ENCODE results near the gene F11R. TPM values are rescaled to one million over a fixed set of nuclear protein-coding genes. Genes with fewer than 3 reads are reported as not detected.

Gene F11R
- total and polyA plus RNA-seq, 2 donors (not counting 1 experiment from before 2014, with no cell fraction given) = 0.50 to 0.66 TPM

DNA sequence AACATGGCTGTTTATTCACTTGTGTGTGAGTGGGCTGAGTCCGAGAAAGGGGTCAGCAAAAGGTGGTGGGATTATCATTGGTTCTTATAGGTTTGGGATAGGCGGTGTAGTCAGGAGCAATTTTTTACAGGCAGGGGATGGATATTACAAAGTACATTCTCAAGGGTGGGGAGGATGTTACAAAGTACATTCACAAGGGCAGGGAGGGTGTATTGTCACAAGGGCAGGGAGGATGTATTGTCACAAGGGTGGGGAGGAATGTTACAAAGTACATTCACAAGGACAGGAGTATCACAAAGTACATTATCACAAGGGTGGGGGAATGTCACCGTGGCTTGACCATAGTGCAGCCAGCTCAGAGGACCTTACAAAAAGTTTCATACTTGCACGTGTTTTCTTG lies 35.2 kb downstream of the F11R start:
- TF ChIP-seq, protein P1, sequence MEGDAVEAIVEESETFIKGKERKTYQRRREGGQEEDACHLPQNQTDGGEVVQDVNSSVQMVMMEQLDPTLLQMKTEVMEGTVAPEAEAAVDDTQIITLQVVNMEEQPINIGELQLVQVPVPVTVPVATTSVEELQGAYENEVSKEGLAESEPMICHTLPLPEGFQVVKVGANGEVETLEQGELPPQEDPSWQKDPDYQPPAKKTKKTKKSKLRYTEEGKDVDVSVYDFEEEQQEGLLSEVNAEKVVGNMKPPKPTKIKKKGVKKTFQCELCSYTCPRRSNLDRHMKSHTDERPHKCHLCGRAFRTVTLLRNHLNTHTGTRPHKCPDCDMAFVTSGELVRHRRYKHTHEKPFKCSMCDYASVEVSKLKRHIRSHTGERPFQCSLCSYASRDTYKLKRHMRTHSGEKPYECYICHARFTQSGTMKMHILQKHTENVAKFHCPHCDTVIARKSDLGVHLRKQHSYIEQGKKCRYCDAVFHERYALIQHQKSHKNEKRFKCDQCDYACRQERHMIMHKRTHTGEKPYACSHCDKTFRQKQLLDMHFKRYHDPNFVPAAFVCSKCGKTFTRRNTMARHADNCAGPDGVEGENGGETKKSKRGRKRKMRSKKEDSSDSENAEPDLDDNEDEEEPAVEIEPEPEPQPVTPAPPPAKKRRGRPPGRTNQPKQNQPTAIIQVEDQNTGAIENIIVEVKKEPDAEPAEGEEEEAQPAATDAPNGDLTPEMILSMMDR (conservative IDR thresholded peaks at IDR 0.05 in 1 of 2, IDR thresholded peaks at IDR 0.05 in 1 of 2; ENCODE audit: low read depth in 1 of 2, low read length in 2 of 2) = no peak
- no peak for TF ChIP-seq EZH2 (IDR thresholded peaks at IDR 0.05; ENCODE audit: low read length, missing control alignments)
- no peak for DNase-seq (ENCODE audit: low read depth in 2 of 2)
- Histone ChIP-seq H3K79me2 (ENCODE audit: control insufficient read depth, insufficient read depth, low read length) (no peaks in the 10 kb centered on the region), H3K4me1 (ENCODE audit: control insufficient read depth, extremely low read depth, insufficient read depth, low read length) (no peaks in the 10 kb centered on the region), H4K20me1 (ENCODE audit: control insufficient read depth, extremely low read depth, insufficient read depth, low read length) (no peaks in the 10 kb centered on the region), H3K36me3 (ENCODE audit: control insufficient read depth, insufficient read depth, low read length) (no peaks in the 10 kb centered on the region), H3K27me3 (ENCODE audit: control insufficient read depth, insufficient read depth, low read length) (peaks cover 9% of the 10 kb centered on the region), H2AFZ (ENCODE audit: low read length) (no peak overlapping the region), H3K4me3 (replicated peaks in 1 of 4; ENCODE audit: control extremely low read depth in 1 of 4, insufficient read depth in 1 of 4, low read depth in 3 of 4, low read length in 4 of 4) (no peak overlapping the region), H3K27ac (ENCODE audit: insufficient read depth, low read length) (no peak overlapping the region), H3K4me2 (ENCODE audit: extremely low read depth, insufficient read depth, low read length) (no peak overlapping the region), H3K9ac (ENCODE audit: insufficient read depth, low read length) (no peak overlapping the region), H3K9me3 (ENCODE audit: control insufficient read depth, insufficient read depth, low read depth, low read length) (no peaks in the 10 kb centered on the region)

GRCh38 chr1:160981584-160982411 lies 39.2 kb downstream of the F11R start:
- no peak overlapping the region for H3K27ac ChIP-seq (ENCODE audit: insufficient read depth, low read length)
- H3K9ac ChIP-seq (ENCODE audit: insufficient read depth, low read length) = no peak overlapping the region
- H4K20me1 ChIP-seq (ENCODE audit: control insufficient read depth, extremely low read depth, insufficient read depth, low read length) = no peaks in the 10 kb centered on the region
- peaks cover 7% of the 10 kb centered on the region for H3K27me3 ChIP-seq (ENCODE audit: control insufficient read depth, insufficient read depth, low read length)
- TF ChIP-seq EZH2 (IDR thresholded peaks at IDR 0.05; ENCODE audit: low read length, missing control alignments) = no peak
- TF ChIP-seq, protein P1 (conservative IDR thresholded peaks at IDR 0.05 in 1 of 2, IDR thresholded peaks at IDR 0.05 in 1 of 2; ENCODE audit: low read depth in 1 of 2, low read length in 2 of 2) = no peak
- H2AFZ ChIP-seq (ENCODE audit: low read length) = no peak overlapping the region
- H3K9me3 ChIP-seq (ENCODE audit: control insufficient read depth, insufficient read depth, low read depth, low read length) = no peaks in the 10 kb centered on the region
- H3K79me2 ChIP-seq (ENCODE audit: control insufficient read depth, insufficient read depth, low read length) = no peaks in the 10 kb centered on the region
- H3K4me3 ChIP-seq (replicated peaks in 1 of 4; ENCODE audit: control extremely low read depth in 1 of 4, insufficient read depth in 1 of 4, low read depth in 3 of 4, low read length in 4 of 4) = no peak overlapping the region
- no peaks in the 10 kb centered on the region for H3K36me3 ChIP-seq (ENCODE audit: control insufficient read depth, insufficient read depth, low read length)
- H3K4me2 ChIP-seq (ENCODE audit: extremely low read depth, insufficient read depth, low read length) = no peak overlapping the region
- no peaks in the 10 kb centered on the region for H3K4me1 ChIP-seq (ENCODE audit: control insufficient read depth, extremely low read depth, insufficient read depth, low read length)
- no peak for DNase-seq (ENCODE audit: low read depth in 2 of 2)

DNA sequence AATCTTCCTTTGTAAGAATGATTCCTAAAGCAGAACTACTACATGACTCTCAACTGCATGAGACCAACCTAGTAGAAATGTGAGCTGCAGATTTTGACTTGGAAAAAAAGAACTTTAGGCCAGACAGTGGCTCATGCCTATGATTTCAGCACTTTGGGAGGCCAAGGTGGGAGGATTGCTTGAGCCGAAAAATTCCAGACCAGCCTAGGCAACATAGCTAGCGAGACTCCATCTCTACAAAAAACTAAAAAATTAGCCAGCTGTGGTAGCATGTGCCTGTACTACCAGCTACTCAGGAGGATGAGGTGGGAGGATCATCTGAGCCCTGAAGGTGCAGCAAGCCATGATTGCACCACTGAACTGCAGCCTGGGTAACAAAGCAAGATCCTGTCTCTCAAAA lies 41.7 kb downstream of the F11R start:
- Histone ChIP-seq H3K27ac (ENCODE audit: insufficient read depth, low read length) (no peak overlapping the region), H4K20me1 (ENCODE audit: control insufficient read depth, extremely low read depth, insufficient read depth, low read length) (no peaks in the 10 kb centered on the region), H3K79me2 (ENCODE audit: control insufficient read depth, insufficient read depth, low read length) (no peaks in the 10 kb centered on the region), H3K4me3 (replicated peaks in 1 of 4; ENCODE audit: control extremely low read depth in 1 of 4, insufficient read depth in 1 of 4, low read depth in 3 of 4, low read length in 4 of 4) (no peak overlapping the region), H3K9ac (ENCODE audit: insufficient read depth, low read length) (no peak overlapping the region), H3K9me3 (ENCODE audit: control insufficient read depth, insufficient read depth, low read depth, low read length) (no peaks in the 10 kb centered on the region), H3K4me1 (ENCODE audit: control insufficient read depth, extremely low read depth, insufficient read depth, low read length) (no peaks in the 10 kb centered on the region), H3K4me2 (ENCODE audit: extremely low read depth, insufficient read depth, low read length) (no peak overlapping the region), H2AFZ (ENCODE audit: low read length) (no peak overlapping the region), H3K36me3 (ENCODE audit: control insufficient read depth, insufficient read depth, low read length) (no peaks in the 10 kb centered on the region), H3K27me3 (ENCODE audit: control insufficient read depth, insufficient read depth, low read length) (peaks cover 7% of the 10 kb centered on the region)
- no peak for DNase-seq (ENCODE audit: low read depth in 2 of 2)
- TF ChIP-seq, protein P1 (conservative IDR thresholded peaks at IDR 0.05 in 1 of 2, IDR thresholded peaks at IDR 0.05 in 1 of 2; ENCODE audit: low read depth in 1 of 2, low read length in 2 of 2) = no peak
- no peak for TF ChIP-seq EZH2 (IDR thresholded peaks at IDR 0.05; ENCODE audit: low read length, missing control alignments)

Data from fibroblast of lung (primary cell).